Suppressor macrophage treated with lipopolysaccharide for 4 hours (primary cell): ENCODE measurements around the gene HEATR9.
A peak's percentile ranks its signal among the peaks of the same experiment; 100 is the strongest.

Experiments used
- DNase-seq: peaks from one replicate; pipeline ENCODE4 v3.0.0-alpha.2; 2020

Gene HEATR9

GRCh38 chr17:35856603-35857002 is 12.1 kb downstream of the HEATR9 start:
- no peak for DNase-seq

GRCh38 chr17:35855965-35856364 is 12.7 kb downstream of the HEATR9 start:
- DNase-seq, result no peak

GRCh38 chr17:35849469-35850348 is 19.0 kb downstream of the HEATR9 start:
- DNase-seq, result peak; percentile 78

- DNase-seq, result no peak
Observed at GRCh38 chr17:35847633-35848373, 20.9 kb downstream of the HEATR9 start.

- DNase-seq, result no peak
Observed at GRCh38 chr17:35847006-35847405, 21.7 kb downstream of the HEATR9 start.

GRCh38 chr17:35846055-35846809 is 22.5 kb downstream of the HEATR9 start:
- no peak for DNase-seq

GRCh38 chr17:35844547-35844946 is 24.1 kb downstream of the HEATR9 start:
- DNase-seq, result no peak

- DNase-seq, result no peak
Observed at GRCh38 chr17:35843698-35844097, 25.0 kb downstream of the HEATR9 start.

GRCh38 chr17:35842239-35842638 is 26.5 kb downstream of the HEATR9 start:
- DNase-seq, result no peak

- DNase-seq, result no peak
Observed at GRCh38 chr17:35841505-35841904, 27.2 kb downstream of the HEATR9 start.

GRCh38 chr17:35841101-35841500 is 27.6 kb downstream of the HEATR9 start:
- DNase-seq, result no peak

- DNase-seq, result no peak
Observed at GRCh38 chr17:35825206-35825605, 43.5 kb downstream of the HEATR9 start.

- DNase-seq, result no peak
Observed at GRCh38 chr17:35821308-35821707, 47.4 kb downstream of the HEATR9 start.

GRCh38 chr17:35819455-35819854 is 49.2 kb downstream of the HEATR9 start:
- DNase-seq, result no peak

- no peak for DNase-seq
Observed at GRCh38 chr17:35817196-35817595, 51.5 kb downstream of the HEATR9 start.

- no peak for DNase-seq
Observed at GRCh38 chr17:35816723-35817122, 52.0 kb downstream of the HEATR9 start.

GRCh38 chr17:35812456-35812855 is 56.2 kb downstream of the HEATR9 start:
- DNase-seq, result no peak

- no peak for DNase-seq
Observed at GRCh38 chr17:35811759-35812158, 56.9 kb downstream of the HEATR9 start.

- DNase-seq, result no peak
Observed at GRCh38 chr17:35809855-35810461, 58.7 kb downstream of the HEATR9 start.

- DNase-seq, result peak; percentile 99
Observed at GRCh38 chr17:35808962-35809854, 59.5 kb downstream of the HEATR9 start, which contains the start of gene TAF15. TSS of gene TAF15 (plus strand) at chr17:35809484. CDS start at chr17:35809570, 86 bp downstream.

- no peak for DNase-seq
Observed at GRCh38 chr17:35808240-35808961, 60.3 kb downstream of the HEATR9 start.
